NB4 (cell line): ENCODE measurements around the gene SLC25A21.

Experiments
- TF ChIP-seq, protein P1 (sequence below): IDR thresholded peaks from one replicate; pipeline ENCODE4 v1.5.1; 2012; ENCODE audit warnings: low read depth, low read length
- TF ChIP-seq, protein P2 (sequence below): IDR thresholded peaks from 2 replicates; pipeline ENCODE4 v1.6.1; 2011; ENCODE audit warnings: low read depth, low read length

DNA sequence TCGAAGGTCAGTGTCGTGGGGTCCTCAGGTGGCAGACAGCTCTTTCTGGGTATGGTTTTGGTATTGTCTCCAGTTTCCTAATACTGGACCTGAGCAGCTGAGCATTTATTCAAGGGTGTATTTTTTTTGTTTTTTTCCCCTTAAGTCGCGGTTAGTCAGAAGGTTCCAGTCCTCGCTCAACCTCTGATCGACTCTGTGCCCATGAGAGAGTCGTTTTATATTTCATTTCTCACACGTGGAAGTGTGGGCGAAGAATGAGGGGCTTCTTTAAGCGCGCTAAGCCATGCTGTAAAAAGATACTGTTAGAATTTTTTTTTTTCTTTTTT lies 25.8 kb upstream of the SLC25A21 start:
- TF ChIP-seq, protein P1, sequence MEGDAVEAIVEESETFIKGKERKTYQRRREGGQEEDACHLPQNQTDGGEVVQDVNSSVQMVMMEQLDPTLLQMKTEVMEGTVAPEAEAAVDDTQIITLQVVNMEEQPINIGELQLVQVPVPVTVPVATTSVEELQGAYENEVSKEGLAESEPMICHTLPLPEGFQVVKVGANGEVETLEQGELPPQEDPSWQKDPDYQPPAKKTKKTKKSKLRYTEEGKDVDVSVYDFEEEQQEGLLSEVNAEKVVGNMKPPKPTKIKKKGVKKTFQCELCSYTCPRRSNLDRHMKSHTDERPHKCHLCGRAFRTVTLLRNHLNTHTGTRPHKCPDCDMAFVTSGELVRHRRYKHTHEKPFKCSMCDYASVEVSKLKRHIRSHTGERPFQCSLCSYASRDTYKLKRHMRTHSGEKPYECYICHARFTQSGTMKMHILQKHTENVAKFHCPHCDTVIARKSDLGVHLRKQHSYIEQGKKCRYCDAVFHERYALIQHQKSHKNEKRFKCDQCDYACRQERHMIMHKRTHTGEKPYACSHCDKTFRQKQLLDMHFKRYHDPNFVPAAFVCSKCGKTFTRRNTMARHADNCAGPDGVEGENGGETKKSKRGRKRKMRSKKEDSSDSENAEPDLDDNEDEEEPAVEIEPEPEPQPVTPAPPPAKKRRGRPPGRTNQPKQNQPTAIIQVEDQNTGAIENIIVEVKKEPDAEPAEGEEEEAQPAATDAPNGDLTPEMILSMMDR: no peak
- TF ChIP-seq, protein P2, sequence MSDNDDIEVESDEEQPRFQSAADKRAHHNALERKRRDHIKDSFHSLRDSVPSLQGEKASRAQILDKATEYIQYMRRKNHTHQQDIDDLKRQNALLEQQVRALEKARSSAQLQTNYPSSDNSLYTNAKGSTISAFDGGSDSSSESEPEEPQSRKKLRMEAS: no peak
